Peyer's patch (tissue), 4 donors: ENCODE measurements around the gene RALGPS1.

Experiments
- CTCF ChIP-seq, 6 experiments: fragments of 450-650 bp in 4 of 6; fragments of 200-600 bp in 2 of 6; sonication (generic) in 1 of 6; IDR thresholded peaks; one replicate each; pipeline ENCODE4 v1.5.1; 2017 to 2019; ENCODE audit warnings: antibody characterized with exemption in 6 of 6, mild to moderate bottlenecking in 3 of 6, moderate library complexity in 1 of 6
- POLR2A ChIP-seq, 2 donors: fragments of 450-650 bp; IDR thresholded peaks; one replicate each; pipeline ENCODE4 v1.5.1; 2017; ENCODE audit warnings: antibody characterized with exemption in 2 of 2, mild to moderate bottlenecking in 2 of 2, moderate library complexity in 2 of 2

GRCh38 chr9:127175764-127176163 is 261.2 kb downstream of the RALGPS1 start:
- TF ChIP-seq CTCF (IDR thresholded peaks at IDR 0.05) (no peak), POLR2A (IDR thresholded peaks at IDR 0.05) (no peak)
